Measurements from ENCODE around the gene TBC1D19. TPM values are rescaled to one million over a fixed set of nuclear protein-coding genes. Genes with fewer than 3 reads are reported as not detected.

TBC1D19 gene
- total RNA-seq, 1 experiment from 2014 or later, result 2.2 TPM

- H3K4me1 ChIP-seq (ENCODE audit: control insufficient read depth, insufficient read depth, low read length), result no peaks in the 10 kb centered on the region
- no peak for ATAC-seq
- H3K4me3 ChIP-seq (ENCODE audit: low read depth in 2 of 2, low read length in 2 of 2), result no peak overlapping the region
- H3K27ac ChIP-seq (ENCODE audit: low read length), result no peak overlapping the region
- intact Hi-C loops (cut with micrococcal nuclease; ENCODE audit: unreplicated experiment) (no loop called here), in situ Hi-C loops (cut with HindIII; ENCODE audit: low pct_unique_long_range_greater_than_20kb, low sequenced_read_pairs) (no loop called here)
- DNase-seq (ENCODE audit: low read depth, low spot score), result no peak
- ChIA-PET CTCF (no interaction called here), POLR2A (no interaction called here)
- H3K27me3 ChIP-seq (ENCODE audit: control insufficient read depth, insufficient read depth, low read length), result no peaks in the 10 kb centered on the region
- no TSS peak for BruUV-seq (replicated peaks)
- TF ChIP-seq CTCF (IDR thresholded peaks at IDR 0.05) (no peak), REST (IDR thresholded peaks at IDR 0.05; ENCODE audit: insufficient read depth in 1 of 2, low read depth in 2 of 2, low read length in 1 of 2) (no peak), POLR2AphosphoS5 (IDR thresholded peaks at IDR 0.05; ENCODE audit: low read depth, low read length) (no peak), SIN3A (IDR thresholded peaks at IDR 0.05; ENCODE audit: borderline replicate concordance, insufficient read depth, low read depth, low read length) (no peak), TCF7L2 (IDR thresholded peaks at IDR 0.05; ENCODE audit: low read depth, low read length) (no peak)
- no peaks in the 10 kb centered on the region for H3K9me3 ChIP-seq (ENCODE audit: control insufficient read depth, insufficient read depth, low read depth, low read length)
- H3K36me3 ChIP-seq (ENCODE audit: control insufficient read depth, insufficient read depth, low read length), result no peaks in the 10 kb centered on the region
These were observed 129.8 kb downstream of the TBC1D19 start for GRCh38 chr4:26713563-26714151.

- intact Hi-C loops (cut with micrococcal nuclease; ENCODE audit: unreplicated experiment), result no loop called here
- POLR2A ChIA-PET, result no interaction called here
These were observed 131.9 kb downstream of the TBC1D19 start for GRCh38 chr4:26715636-26716242.

More at GRCh38 chr4:26715636-26716242, 131.9 kb downstream of the TBC1D19 start:
- TF ChIP-seq SIN3A (IDR thresholded peaks at IDR 0.05; ENCODE audit: borderline replicate concordance, insufficient read depth, low read depth, low read length) (no peak), TCF7L2 (IDR thresholded peaks at IDR 0.05; ENCODE audit: low read depth, low read length) (no peak), POLR2AphosphoS5 (IDR thresholded peaks at IDR 0.05; ENCODE audit: low read depth, low read length) (no peak), CTCF (IDR thresholded peaks at IDR 0.05) (no peak), REST (IDR thresholded peaks at IDR 0.05; ENCODE audit: insufficient read depth in 1 of 2, low read depth in 2 of 2, low read length in 1 of 2) (no peak)
- ATAC-seq (no peak), DNase-seq (ENCODE audit: low read depth, low spot score) (no peak)
- BruUV-seq (replicated peaks), result no TSS peak
- Histone ChIP-seq H3K4me1 (ENCODE audit: control insufficient read depth, insufficient read depth, low read length) (no peaks in the 10 kb centered on the region), H3K27ac (ENCODE audit: low read length) (no peak overlapping the region), H3K36me3 (ENCODE audit: control insufficient read depth, insufficient read depth, low read length) (no peaks in the 10 kb centered on the region), H3K9me3 (ENCODE audit: control insufficient read depth, insufficient read depth, low read depth, low read length) (no peaks in the 10 kb centered on the region), H3K4me3 (ENCODE audit: low read depth in 2 of 2, low read length in 2 of 2) (no peak overlapping the region), H3K27me3 (ENCODE audit: control insufficient read depth, insufficient read depth, low read length) (no peaks in the 10 kb centered on the region)
- CTCF ChIA-PET, result no interaction called here
- in situ Hi-C loops (cut with HindIII; ENCODE audit: low pct_unique_long_range_greater_than_20kb, low sequenced_read_pairs), result no loop called here

All from Panc1 (cell line).